Upper lobe of left lung (tissue), 4 donors: ENCODE measurements around the gene GJC1.

Source experiments
- POLR2AphosphoS5 ChIP-seq, 2 donors: sonication (generic); formaldehyde crosslinking; IDR thresholded peaks; one replicate each; pipeline ENCODE4 v1.5.1; 2017; ENCODE audit warnings: antibody characterized with exemption in 2 of 2
- TF ChIP-seq, protein P1 (sequence below), 6 experiments: fragments of 450-650 bp in 4 of 6; fragments of 200-600 bp in 2 of 6; sonication (generic) in 2 of 6; IDR thresholded peaks; one replicate each; pipeline ENCODE4 v1.5.1; 2016 to 2019; ENCODE audit warnings: antibody characterized with exemption in 6 of 6

DNA sequence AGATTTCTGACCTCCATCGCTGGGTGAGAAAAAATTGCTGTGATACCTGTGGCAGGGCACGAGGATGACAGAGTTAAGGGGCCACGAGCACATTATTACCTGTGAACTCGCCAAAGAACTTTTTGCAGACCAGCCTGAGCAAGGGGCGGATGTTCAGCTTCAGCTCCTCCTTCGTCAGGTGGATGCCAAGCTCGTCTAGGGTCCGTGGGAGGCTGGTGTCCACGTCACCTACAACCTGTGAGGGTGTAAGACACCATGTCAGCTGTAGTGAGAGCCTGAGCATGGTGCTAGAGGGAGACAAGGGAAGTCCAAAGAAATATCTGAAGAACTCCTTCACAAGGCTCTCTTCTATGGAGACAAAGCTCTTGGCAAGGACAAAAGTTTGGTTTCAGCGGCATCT, 34.7 kb upstream of the GJC1 start:
- TF ChIP-seq, protein P1, sequence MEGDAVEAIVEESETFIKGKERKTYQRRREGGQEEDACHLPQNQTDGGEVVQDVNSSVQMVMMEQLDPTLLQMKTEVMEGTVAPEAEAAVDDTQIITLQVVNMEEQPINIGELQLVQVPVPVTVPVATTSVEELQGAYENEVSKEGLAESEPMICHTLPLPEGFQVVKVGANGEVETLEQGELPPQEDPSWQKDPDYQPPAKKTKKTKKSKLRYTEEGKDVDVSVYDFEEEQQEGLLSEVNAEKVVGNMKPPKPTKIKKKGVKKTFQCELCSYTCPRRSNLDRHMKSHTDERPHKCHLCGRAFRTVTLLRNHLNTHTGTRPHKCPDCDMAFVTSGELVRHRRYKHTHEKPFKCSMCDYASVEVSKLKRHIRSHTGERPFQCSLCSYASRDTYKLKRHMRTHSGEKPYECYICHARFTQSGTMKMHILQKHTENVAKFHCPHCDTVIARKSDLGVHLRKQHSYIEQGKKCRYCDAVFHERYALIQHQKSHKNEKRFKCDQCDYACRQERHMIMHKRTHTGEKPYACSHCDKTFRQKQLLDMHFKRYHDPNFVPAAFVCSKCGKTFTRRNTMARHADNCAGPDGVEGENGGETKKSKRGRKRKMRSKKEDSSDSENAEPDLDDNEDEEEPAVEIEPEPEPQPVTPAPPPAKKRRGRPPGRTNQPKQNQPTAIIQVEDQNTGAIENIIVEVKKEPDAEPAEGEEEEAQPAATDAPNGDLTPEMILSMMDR (IDR thresholded peaks at IDR 0.05), result no peak
- TF ChIP-seq POLR2AphosphoS5 (IDR thresholded peaks at IDR 0.05), result no peak
